EL (cell line): ENCODE measurements around the gene HERC4.
A peak's percentile ranks its signal among the peaks of the same experiment; 100 is the strongest.
"Not testable (repeated sequence)": the region's sequence is repeated elsewhere in the genome, so short reads cannot be mapped to it uniquely, and the experiment has no call there.

Experiments used
- DNase-seq: peaks from one replicate; pipeline ENCODE4 v3.0.0-alpha.2; 2016

The HERC4 gene

GRCh38 chr10:68047122-68047521, 28.0 kb downstream of the HERC4 start:
- no peak for DNase-seq

- DNase-seq, result no peak
Observed at GRCh38 chr10:68046642-68047041, 28.4 kb downstream of the HERC4 start.

GRCh38 chr10:68043030-68043429, 32.1 kb downstream of the HERC4 start:
- DNase-seq, result peak; percentile 45

GRCh38 chr10:68032113-68032512, 43.0 kb downstream of the HERC4 start:
- DNase-seq, result no peak

- no peak for DNase-seq
Observed at GRCh38 chr10:68027429-68027828, 47.7 kb downstream of the HERC4 start.

GRCh38 chr10:68023292-68023691, 51.8 kb downstream of the HERC4 start:
- DNase-seq, result no peak

GRCh38 chr10:68022324-68022723, 52.8 kb downstream of the HERC4 start:
- not testable (repeated sequence) for DNase-seq

- not testable (repeated sequence) for DNase-seq
Observed at GRCh38 chr10:68016519-68016918, 58.6 kb downstream of the HERC4 start.

- DNase-seq, result no peak
Observed at GRCh38 chr10:68010426-68010940, 64.6 kb downstream of the HERC4 start.

- DNase-seq, result no peak
Observed at GRCh38 chr10:68007356-68007755, 67.7 kb downstream of the HERC4 start.

GRCh38 chr10:68001539-68001938, 73.5 kb downstream of the HERC4 start:
- no peak for DNase-seq

GRCh38 chr10:68001000-68001399, 74.1 kb downstream of the HERC4 start:
- no peak for DNase-seq

- DNase-seq, result no peak
Observed at GRCh38 chr10:67990093-67990492, 85.0 kb downstream of the HERC4 start.

GRCh38 chr10:67988606-67989005, 86.5 kb downstream of the HERC4 start:
- DNase-seq, result no peak

GRCh38 chr10:67982603-67983002, 92.5 kb downstream of the HERC4 start:
- not testable (repeated sequence) for DNase-seq

GRCh38 chr10:67978749-67979148, 96.3 kb downstream of the HERC4 start:
- no peak for DNase-seq

- DNase-seq, result no peak
Observed at GRCh38 chr10:67977251-67977650, 97.8 kb downstream of the HERC4 start.

GRCh38 chr10:67976292-67977245, 98.5 kb downstream of the HERC4 start:
- DNase-seq, result no peak

GRCh38 chr10:67975871-67976270, 99.2 kb downstream of the HERC4 start:
- DNase-seq, result no peak

GRCh38 chr10:67971311-67971710, 103.8 kb downstream of the HERC4 start:
- DNase-seq, result no peak

GRCh38 chr10:67969875-67970274, 105.2 kb downstream of the HERC4 start:
- DNase-seq, result no peak

- DNase-seq, result not testable (repeated sequence)
Observed at GRCh38 chr10:67966035-67966434, 109.0 kb downstream of the HERC4 start.

- DNase-seq, result no peak
Observed at GRCh38 chr10:67965456-67965855, 109.6 kb downstream of the HERC4 start.

GRCh38 chr10:67959839-67960476, 115.1 kb downstream of the HERC4 start:
- DNase-seq, result no peak
